HK-2 (cell line): ENCODE measurements around the gene NEK7.

Experiments used
- DNase-seq: peaks from one replicate; pipeline ENCODE4 v3.0.0-alpha.2; 2018; ENCODE audit not compliant: unreplicated experiment

NEK7 gene

DNA sequence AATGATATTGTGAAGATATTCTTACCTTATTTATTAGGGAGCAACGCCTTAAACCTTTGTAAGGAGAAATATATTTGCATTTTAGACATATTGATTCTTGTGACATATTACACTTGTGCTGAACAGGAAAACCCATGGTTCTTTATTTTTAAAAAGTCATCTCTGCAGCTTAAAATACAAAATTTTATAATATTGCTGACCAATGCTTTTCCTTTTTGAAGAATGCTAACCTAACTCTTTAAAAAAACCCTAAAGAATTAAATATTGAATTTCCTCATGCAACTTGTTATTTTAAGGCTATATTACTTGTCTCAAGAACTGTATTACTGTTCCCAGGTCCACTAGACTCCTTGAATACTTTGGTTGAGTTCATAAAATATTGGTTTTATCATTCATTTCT lies 99.0 kb downstream of the NEK7 start:
- no peak for DNase-seq

GRCh38 chr1:198258491-198258890 lies 101.7 kb downstream of the NEK7 start:
- DNase-seq = no peak

GRCh38 chr1:198259333-198260074 lies 102.7 kb downstream of the NEK7 start:
- DNase-seq = no peak

DNA sequence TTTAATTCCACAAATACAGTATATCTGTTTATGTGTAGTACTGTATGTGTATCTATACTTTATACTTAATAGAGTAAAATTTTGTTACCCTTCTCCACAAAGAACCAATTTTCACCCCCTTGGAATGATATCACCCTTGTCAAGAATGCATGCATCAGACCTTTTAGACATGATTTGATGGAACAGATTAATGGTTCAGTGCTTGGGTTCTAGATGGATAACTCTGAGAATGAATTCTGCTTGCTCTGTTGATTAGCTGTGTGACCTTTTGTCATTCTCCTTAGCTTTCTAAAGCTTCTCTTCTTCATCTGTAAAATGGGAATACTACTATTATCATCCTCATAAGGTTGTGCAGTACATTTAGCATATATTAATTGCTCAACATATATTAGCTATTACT lies 105.1 kb downstream of the NEK7 start:
- no peak for DNase-seq

- no peak for DNase-seq
These were observed 106.4 kb downstream of the NEK7 start for GRCh38 chr1:198263186-198263585.

DNA sequence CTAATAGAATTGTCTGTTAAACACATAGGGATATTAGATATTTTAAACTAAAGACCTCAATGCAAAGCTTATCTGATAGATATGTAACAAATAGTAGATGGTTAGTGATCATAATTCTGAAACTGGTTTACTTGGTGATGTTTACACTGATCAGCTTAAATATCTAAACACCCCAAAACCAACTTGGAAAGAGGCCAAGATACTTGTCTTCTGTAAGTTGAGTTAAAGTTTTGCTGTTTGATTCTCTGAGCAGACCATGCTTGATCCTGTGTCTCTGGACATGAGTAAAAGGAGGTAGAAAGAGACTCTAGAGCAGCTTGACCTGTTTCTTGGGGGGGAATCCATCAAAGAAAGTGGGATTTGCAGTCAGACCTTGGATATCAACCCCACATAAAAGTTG lies 107.5 kb downstream of the NEK7 start:
- DNase-seq = no peak

- DNase-seq = no peak
These were observed 108.4 kb downstream of the NEK7 start for GRCh38 chr1:198265073-198265661.

- DNase-seq = no peak
These were observed 110.3 kb downstream of the NEK7 start for GRCh38 chr1:198267056-198267455.

- DNase-seq = no peak
These were observed 111.1 kb downstream of the NEK7 start for GRCh38 chr1:198267921-198268320.

DNA sequence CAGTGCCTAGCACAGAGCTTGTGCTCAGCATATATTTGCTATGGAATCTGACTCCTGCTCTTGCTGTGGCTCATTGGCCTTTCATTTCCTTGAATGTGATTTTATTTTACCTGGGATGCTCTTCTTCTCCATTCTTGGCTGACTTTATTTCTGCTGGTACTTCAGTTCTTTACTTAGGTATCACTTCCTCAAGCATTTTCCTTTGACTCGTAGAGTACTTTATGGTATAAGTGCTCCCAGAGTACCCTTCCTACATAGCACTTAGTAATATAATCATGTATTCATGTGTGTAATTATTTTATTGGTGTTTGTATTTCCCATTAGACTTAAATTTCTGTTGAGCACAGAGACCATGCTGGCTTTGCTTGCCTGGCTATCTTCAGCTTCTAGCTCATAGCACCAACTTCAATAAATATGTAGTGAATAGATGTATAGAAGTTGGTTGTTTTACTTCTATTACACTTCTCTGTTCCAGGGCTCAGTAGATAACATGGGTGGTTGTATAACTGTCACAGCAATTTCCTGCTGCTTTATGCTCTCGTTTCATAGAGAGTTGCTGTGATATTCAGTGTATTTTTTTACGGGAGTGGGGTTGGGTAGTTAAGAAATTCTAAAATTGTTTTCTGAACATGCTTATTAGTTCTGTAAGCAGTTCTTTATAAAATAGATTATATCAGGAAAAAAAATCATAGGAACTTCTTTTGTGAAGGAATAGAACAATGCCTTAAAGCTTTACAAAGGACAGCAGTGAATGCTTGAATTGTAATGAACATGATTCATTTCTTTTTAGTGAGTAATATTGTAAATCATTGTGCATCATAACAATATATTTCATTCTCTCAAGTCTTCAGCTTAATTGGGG lies 112.2 kb downstream of the NEK7 start:
- DNase-seq = no peak

DNA sequence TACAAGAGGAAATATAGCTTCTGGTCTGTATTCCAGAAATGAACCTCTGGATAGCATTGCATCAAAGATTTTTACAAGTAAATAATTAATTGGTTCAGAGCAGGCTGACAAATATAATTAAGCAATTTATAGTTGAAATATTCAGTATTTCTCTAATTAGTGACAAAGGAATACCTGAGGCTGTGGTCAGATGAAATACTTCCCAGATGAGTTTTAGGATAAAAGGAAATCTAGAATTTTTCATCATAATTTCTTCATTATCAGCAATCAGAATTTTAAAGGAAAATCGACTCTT lies 112.8 kb downstream of the NEK7 start:
- DNase-seq = no peak

GRCh38 chr1:198270273-198270828 lies 113.6 kb downstream of the NEK7 start:
- DNase-seq = no peak

- DNase-seq = no peak
These were observed 114.7 kb downstream of the NEK7 start for GRCh38 chr1:198271467-198271866.

GRCh38 chr1:198272492-198272891 lies 115.7 kb downstream of the NEK7 start:
- no peak for DNase-seq

DNA sequence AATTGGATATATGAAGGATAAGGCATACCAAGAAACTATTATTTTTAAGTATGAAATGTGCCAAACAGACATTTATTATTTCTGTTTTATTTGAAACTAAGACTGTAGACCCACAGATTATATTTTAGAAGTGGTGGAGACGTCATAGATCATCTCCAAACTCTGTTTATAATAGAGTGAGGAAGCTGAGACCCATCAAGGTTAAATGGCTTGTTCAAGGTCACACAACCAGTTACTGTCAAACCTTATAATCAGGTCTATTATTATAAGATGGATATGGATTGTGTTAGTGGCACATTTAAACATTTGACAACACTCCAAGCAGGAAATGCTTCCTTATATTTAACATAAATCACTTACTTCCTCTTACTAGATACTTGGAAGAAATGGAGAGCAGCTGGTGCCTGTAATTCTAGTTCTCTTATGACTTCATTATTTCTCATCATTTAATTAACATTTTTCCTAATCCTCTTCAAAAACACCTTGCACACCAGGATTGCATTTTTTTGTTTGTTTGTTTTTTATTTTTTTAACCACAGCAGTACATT lies 117.0 kb downstream of the NEK7 start:
- DNase-seq = no peak

GRCh38 chr1:198275597-198275996 lies 118.8 kb downstream of the NEK7 start:
- DNase-seq = no peak

DNA sequence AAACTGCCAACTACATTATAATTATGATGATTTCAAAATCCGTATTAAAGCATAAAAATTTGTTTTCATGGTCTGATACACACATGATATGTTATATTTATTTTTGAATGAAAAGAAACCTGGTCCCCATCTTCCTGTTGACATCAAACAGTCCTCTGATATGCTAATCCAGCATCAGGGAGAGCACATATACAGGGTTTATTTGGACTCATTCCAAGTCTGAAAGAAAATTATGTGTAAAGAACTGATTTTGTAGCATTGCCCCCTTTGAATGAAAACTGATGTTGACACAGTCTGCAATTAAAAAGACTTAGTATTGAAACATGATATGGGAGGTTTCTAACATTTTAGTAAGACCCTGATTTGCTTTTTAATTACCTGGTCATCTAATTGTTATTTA lies 119.4 kb downstream of the NEK7 start:
- DNase-seq = no peak

- no peak for DNase-seq
These were observed 122.1 kb downstream of the NEK7 start for GRCh38 chr1:198278943-198279342.

DNA sequence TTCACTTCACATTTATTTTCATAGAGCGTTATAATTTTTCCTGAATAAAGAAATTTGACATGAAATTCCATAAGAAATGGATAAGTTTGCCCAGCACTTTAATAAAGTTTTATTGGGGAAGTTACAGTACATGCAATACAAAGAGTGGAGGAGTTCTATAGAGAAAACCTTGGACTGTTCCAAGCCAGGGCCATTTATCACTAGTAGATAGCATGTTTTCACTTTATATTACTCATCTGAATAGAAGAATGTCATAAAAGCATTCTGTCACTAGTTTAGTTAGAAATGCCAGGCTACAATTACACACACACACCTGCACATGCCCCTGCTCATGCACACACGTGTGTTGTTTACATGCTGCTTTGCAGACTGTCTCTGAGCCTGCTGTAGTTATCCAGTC lies 123.3 kb downstream of the NEK7 start:
- DNase-seq = no peak

GRCh38 chr1:198281911-198282310 lies 125.1 kb downstream of the NEK7 start:
- no peak for DNase-seq

- no peak for DNase-seq
These were observed 126.4 kb downstream of the NEK7 start for GRCh38 chr1:198283222-198283621.

- no peak for DNase-seq
These were observed 131.1 kb downstream of the NEK7 start for GRCh38 chr1:198287916-198288315.
